Lower lobe of right lung (tissue), 2 donors: ENCODE results near the gene FAM98C. TPM values are rescaled to one million over a fixed set of nuclear protein-coding genes. Genes with fewer than 3 reads are reported as not detected.

Source experiments
- ATAC-seq, 2 donors: fragments of 200-7000 bp; cut with Tn5 transposase; one replicate each; pipeline ENCODE4 v1.9.1; 2020 to 2022; ENCODE audit warnings: mild to moderate bottlenecking in 2 of 2, moderate library complexity in 2 of 2
- DNase-seq: peaks from one replicate; pipeline ENCODE4 v3.0.0-alpha.2; 2020
- H3K27ac ChIP-seq: fragments of 200-600 bp; one replicate; pipeline ENCODE4 v1.8.0; 2022
- H3K27me3 ChIP-seq: fragments of 200-600 bp; one replicate; pipeline ENCODE4 v1.8.0; 2022; ENCODE audit warnings: low read depth
- H3K36me3 ChIP-seq: fragments of 200-600 bp; one replicate; pipeline ENCODE4 v1.8.0; 2022; ENCODE audit warnings: mild to moderate bottlenecking
- H3K4me1 ChIP-seq: fragments of 200-600 bp; one replicate; pipeline ENCODE4 v1.8.0; 2022
- H3K4me3 ChIP-seq: fragments of 200-600 bp; one replicate; pipeline ENCODE4 v1.8.0; 2022; ENCODE audit warnings: mild to moderate bottlenecking
- H3K9me3 ChIP-seq: fragments of 200-600 bp; one replicate; pipeline ENCODE4 v1.8.0; 2022
- CTCF ChIP-seq: fragments of 200-600 bp; IDR thresholded peaks from one replicate; pipeline ENCODE4 v1.8.0; 2022; ENCODE audit warnings: antibody characterized with exemption, mild to moderate bottlenecking
- intact Hi-C: fragments of 100-400 bp; cut with DNase I; formaldehyde crosslinking; loops from one replicate; pipeline ENCODE4 v1.11.0; 2022
- total RNA-seq: library from RNA; stranded (reverse); fragmentation: NEBNext Ultra II Directional; extraction: Animal tissue kit (Norgen Biotek cat#: 25700); gene quantifications from one replicate; pipeline ENCODE4 v1.2.1, GENCODE V29; 2021
- donor health status: DM: no; HTN: yes; CAD: no; lungs with severe emphysema.

FAM98C gene
- total RNA-seq, 1 donor from 2014 or later, result 21.1 TPM

- peak in 1 of 2 donors; percentile 16 for ATAC-seq
- H3K9me3 ChIP-seq, result no peaks in the 10 kb centered on the region
- intact Hi-C loops, result no loop called here
- no peaks in the 10 kb centered on the region for H3K36me3 ChIP-seq
- DNase-seq, result no peak
- H3K27ac ChIP-seq, result no peak overlapping the region
- no peaks in the 10 kb centered on the region for H3K4me1 ChIP-seq
- TF ChIP-seq CTCF, result no peak
- peak overlapping the region; percentile 25 for H3K4me3 ChIP-seq
- peaks cover 59% of the 10 kb centered on the region for H3K27me3 ChIP-seq
Measured at GRCh38 chr19:38395381-38396114, 7.3 kb upstream of the FAM98C start.

GRCh38 chr19:38399081-38399480 is 3.8 kb upstream of the FAM98C start:
- H3K27me3 ChIP-seq, result peaks cover 58% of the 10 kb centered on the region
- intact Hi-C loops, result no loop called here
- no peak overlapping the region for H3K27ac ChIP-seq
- ATAC-seq (no peak), DNase-seq (no peak)
- H3K9me3 ChIP-seq, result no peaks in the 10 kb centered on the region
- peaks cover 8% of the 10 kb centered on the region for H3K4me1 ChIP-seq
- TF ChIP-seq CTCF, result no peak
- H3K36me3 ChIP-seq, result no peaks in the 10 kb centered on the region
- no peak overlapping the region for H3K4me3 ChIP-seq

GRCh38 chr19:38399537-38399936 is 3.4 kb upstream of the FAM98C start:
- Histone ChIP-seq H3K27me3 (peaks cover 54% of the 10 kb centered on the region), H3K27ac (no peak overlapping the region), H3K4me1 (peaks cover 12% of the 10 kb centered on the region), H3K4me3 (no peak overlapping the region), H3K9me3 (no peaks in the 10 kb centered on the region), H3K36me3 (no peaks in the 10 kb centered on the region)
- intact Hi-C loops, result no loop called here
- ATAC-seq (no peak), DNase-seq (no peak)
- TF ChIP-seq CTCF, result no peak

- DNase-seq (no peak), ATAC-seq (no peak)
- intact Hi-C loops, result no loop called here
- Histone ChIP-seq H3K9me3 (no peaks in the 10 kb centered on the region), H3K27me3 (peaks cover 46% of the 10 kb centered on the region), H3K36me3 (peaks cover 7% of the 10 kb centered on the region), H3K4me3 (no peak overlapping the region), H3K4me1 (peaks cover 12% of the 10 kb centered on the region), H3K27ac (no peak overlapping the region)
- no peak for TF ChIP-seq CTCF
Measured at GRCh38 chr19:38400361-38400760, 2.5 kb upstream of the FAM98C start.

- Histone ChIP-seq H3K9me3 (no peaks in the 10 kb centered on the region), H3K36me3 (peaks cover 13% of the 10 kb centered on the region), H3K4me3 (no peak overlapping the region), H3K27me3 (peaks cover 38% of the 10 kb centered on the region), H3K4me1 (peaks cover 12% of the 10 kb centered on the region), H3K27ac (no peak overlapping the region)
- DNase-seq, result no peak
- TF ChIP-seq CTCF, result no peak
- no peak for ATAC-seq
- intact Hi-C loops, result no loop called here
Measured at GRCh38 chr19:38401148-38401547, 1.7 kb upstream of the FAM98C start.
